ENCODE data around the gene RIPOR2. TPM values are rescaled to one million over a fixed set of nuclear protein-coding genes. Genes with fewer than 3 reads are reported as not detected.
"Not testable (repeated sequence)": the region's sequence is repeated elsewhere in the genome, so short reads cannot be mapped to it uniquely, and the experiment has no call there.

Gene RIPOR2
- total RNA-seq, 1 donor from 2014 or later: 1.6 TPM

DNA sequence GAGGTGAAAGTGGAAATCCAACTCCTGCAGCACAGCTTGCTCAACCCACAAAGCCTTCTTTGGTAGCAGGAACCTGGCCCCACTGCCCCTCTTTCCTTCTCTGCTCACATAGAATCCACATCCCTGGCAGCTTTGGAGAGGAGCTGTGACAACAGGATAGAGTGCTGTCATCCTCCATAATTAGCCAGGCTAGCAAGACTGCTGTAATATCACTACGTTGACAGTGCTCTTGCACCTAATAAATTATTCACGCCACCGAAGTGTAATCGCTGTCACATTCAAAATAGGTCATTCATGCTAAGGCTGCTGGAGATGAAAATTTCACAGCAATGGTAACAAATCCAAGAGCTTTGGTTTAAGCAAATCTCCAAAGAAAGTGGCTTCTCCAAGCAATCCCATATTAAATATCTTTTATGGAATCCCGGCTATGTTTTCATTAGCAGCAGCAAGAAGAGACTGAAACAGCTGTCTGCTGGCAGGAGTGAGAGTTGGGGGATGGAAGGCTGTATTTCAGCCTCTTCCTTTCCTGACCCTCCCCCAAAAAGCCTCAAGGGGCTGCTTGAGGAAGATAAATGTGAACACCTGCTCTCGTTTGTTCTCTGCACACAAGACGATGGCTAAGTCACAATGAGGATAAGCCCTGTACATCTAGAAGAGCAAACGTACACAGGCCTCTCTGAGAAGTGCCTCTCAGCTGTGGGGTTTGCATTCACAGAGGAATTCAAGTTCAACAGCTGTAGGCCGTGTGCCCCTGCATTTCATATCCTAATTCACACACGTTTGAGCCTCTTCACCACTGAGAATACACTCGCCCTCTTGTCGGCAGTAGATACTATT, 16.5 kb downstream of the RIPOR2 start:
- no peak for TF ChIP-seq CTCF (conservative IDR thresholded peaks at IDR 0.05; ENCODE audit: low read depth, low read length)
- H3K4me3 ChIP-seq (ENCODE audit: low read depth, low read length): no peak overlapping the region
- DNase-seq (ENCODE audit: low read depth): no peak

GRCh38 chr6:24918641-24919055, 17.1 kb downstream of the RIPOR2 start:
- no peak for TF ChIP-seq CTCF (conservative IDR thresholded peaks at IDR 0.05; ENCODE audit: low read depth, low read length)
- no peak for DNase-seq (ENCODE audit: low read depth)
- H3K4me3 ChIP-seq (ENCODE audit: low read depth, low read length): no peak overlapping the region

DNA sequence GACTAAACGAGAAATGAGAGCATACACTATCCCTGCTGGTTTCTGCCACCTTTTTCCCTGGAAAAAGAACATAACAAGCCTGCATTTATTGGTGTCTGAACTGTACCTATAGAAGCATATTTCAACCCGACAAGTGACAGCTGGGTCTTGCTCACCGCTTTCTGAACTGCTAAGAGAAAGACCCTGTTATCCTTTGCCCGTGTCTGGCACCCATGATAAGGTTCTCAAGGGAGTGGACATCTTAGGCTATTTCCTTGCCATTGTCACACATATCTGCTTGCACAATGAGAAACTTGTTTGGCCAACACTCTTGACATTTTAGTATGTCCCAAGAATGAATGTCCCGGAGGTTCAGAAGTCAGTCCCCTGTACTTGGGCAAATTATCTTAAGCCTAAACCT, 19.3 kb downstream of the RIPOR2 start:
- H3K4me3 ChIP-seq (ENCODE audit: low read depth, low read length): no peak overlapping the region
- no peak for DNase-seq (ENCODE audit: low read depth)
- TF ChIP-seq CTCF (conservative IDR thresholded peaks at IDR 0.05; ENCODE audit: low read depth, low read length): no peak

DNA sequence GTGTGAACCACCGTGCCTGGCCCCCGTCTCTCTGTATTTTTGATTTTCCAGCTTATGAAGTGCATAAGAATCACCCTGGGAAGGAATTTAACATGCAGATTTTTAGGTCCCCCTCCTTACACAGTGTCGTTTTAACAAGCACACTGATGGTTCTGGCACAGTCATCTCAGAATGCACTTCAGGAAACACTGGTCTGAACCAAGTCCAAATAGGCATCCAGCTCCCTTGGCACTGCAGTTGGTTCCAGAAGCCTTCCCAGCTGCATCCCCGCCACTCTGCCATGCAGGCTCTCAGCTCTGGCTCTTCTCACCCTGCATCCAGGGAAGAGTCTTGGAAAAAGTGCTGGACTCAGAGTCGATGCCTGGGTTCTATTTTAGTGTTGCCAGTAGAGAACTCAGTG, 20.1 kb downstream of the RIPOR2 start:
- no peak for TF ChIP-seq CTCF (conservative IDR thresholded peaks at IDR 0.05; ENCODE audit: low read depth, low read length)
- DNase-seq (ENCODE audit: low read depth): no peak
- H3K4me3 ChIP-seq (ENCODE audit: low read depth, low read length): no peak overlapping the region

- not testable (repeated sequence) for DNase-seq (ENCODE audit: low read depth); H3K4me3 ChIP-seq (ENCODE audit: low read depth, low read length)
These were observed 21.7 kb downstream of the RIPOR2 start for GRCh38 chr6:24914082-24914481.

DNA sequence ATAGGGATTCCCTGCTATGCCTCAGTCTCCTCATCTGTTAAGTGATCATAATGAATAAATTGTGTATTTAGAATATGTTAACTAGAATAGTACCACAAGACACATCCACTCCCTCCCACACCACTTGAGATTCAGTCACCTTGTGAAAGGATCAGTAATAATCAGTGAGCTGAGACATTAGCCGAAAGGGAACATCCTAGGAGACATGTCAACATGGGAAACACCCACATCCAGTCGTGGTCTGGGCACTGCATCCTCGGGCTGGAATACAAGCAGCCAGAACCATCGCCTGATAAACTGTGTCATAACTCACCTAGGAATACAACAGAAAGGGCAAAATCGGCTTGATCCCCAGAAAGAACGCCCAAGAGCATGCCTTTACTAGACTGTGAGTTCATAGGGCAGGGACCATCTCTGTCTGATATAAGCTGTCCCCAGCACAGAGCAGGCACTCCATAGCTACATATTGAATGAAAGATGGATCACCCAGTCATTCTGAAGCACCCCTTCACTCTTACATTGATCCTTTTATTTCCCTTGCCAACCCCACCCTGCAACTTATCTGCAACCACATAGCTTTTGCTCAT, 23.9 kb downstream of the RIPOR2 start:
- H3K4me3 ChIP-seq (ENCODE audit: low read depth, low read length): peak overlapping the region; percentile 53
- TF ChIP-seq CTCF (conservative IDR thresholded peaks at IDR 0.05; ENCODE audit: low read depth, low read length): no peak
- DNase-seq (ENCODE audit: low read depth): no peak

GRCh38 chr6:24910961-24911725, 24.6 kb downstream of the RIPOR2 start:
- no peak for TF ChIP-seq CTCF (conservative IDR thresholded peaks at IDR 0.05; ENCODE audit: low read depth, low read length)
- peak overlapping the region; percentile 53 for H3K4me3 ChIP-seq (ENCODE audit: low read depth, low read length)
- no peak for DNase-seq (ENCODE audit: low read depth)

All from epithelial cell of proximal tubule (primary cell).